GM21619 (cell line): Measurements from ENCODE around the gene HACE1.
"Not testable (repeated sequence)": the region's sequence is repeated elsewhere in the genome, so short reads cannot be mapped to it uniquely, and the experiment has no call there.

Experiments used
- ATAC-seq: cut with Tn5 transposase; IDR thresholded peaks from one replicate; pipeline ENCODE4 v1.9.1; 2021; ENCODE audit not compliant: unreplicated experiment

The HACE1 gene, protein sequence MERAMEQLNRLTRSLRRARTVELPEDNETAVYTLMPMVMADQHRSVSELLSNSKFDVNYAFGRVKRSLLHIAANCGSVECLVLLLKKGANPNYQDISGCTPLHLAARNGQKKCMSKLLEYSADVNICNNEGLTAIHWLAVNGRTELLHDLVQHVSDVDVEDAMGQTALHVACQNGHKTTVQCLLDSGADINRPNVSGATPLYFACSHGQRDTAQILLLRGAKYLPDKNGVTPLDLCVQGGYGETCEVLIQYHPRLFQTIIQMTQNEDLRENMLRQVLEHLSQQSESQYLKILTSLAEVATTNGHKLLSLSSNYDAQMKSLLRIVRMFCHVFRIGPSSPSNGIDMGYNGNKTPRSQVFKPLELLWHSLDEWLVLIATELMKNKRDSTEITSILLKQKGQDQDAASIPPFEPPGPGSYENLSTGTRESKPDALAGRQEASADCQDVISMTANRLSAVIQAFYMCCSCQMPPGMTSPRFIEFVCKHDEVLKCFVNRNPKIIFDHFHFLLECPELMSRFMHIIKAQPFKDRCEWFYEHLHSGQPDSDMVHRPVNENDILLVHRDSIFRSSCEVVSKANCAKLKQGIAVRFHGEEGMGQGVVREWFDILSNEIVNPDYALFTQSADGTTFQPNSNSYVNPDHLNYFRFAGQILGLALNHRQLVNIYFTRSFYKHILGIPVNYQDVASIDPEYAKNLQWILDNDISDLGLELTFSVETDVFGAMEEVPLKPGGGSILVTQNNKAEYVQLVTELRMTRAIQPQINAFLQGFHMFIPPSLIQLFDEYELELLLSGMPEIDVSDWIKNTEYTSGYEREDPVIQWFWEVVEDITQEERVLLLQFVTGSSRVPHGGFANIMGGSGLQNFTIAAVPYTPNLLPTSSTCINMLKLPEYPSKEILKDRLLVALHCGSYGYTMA

DNA sequence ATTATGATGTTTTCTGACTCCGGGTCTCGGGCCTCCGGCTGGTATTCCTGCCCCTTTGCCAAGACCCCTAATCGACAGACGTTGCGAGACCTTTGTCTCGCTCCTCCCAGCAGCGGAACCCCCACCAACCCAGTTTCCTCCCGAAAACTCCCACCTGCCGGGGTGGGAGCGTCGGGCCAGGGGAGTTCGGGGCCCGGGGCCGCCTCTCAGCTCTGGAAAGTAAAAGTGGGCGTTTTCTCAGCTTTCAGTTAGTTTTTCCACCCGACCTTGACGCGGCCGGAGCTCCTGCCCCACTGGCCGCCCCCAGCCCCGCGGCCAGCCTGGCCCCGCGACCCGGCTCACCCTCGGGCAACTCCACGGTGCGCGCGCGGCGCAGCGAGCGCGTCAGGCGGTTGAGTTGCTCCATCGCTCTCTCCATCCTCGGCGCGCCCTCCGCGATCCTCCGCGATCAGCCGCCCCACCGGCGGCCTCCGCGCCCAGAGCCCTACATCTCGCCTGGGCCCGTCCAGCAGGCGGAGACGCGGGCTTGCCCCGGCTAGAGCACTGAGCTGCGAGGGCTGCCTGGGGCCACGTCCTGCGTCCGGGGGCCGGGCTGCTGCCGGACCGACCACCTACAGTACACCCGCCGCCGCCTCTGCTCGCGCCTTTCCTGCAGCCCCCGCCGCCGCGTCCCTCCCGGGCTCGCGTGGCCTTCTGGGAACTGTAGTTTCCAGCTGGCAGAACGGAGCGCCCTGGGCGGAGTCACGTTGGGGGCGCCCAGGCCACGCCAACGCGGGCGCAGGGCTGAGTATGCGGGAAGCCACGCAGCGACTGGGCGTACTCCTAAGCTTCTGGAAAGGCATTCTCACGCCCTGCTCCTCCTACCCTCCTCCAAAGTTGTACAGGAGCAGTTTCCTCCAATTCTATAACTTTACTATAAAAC lies at the start of gene HACE1:
Gene HACE1, minus strand, starts transcription at position 695 of the 922 bp plus-strand sequence. Its CDS starts 277 bp downstream, at position 418.
- peak; percentile 99 for ATAC-seq

DNA sequence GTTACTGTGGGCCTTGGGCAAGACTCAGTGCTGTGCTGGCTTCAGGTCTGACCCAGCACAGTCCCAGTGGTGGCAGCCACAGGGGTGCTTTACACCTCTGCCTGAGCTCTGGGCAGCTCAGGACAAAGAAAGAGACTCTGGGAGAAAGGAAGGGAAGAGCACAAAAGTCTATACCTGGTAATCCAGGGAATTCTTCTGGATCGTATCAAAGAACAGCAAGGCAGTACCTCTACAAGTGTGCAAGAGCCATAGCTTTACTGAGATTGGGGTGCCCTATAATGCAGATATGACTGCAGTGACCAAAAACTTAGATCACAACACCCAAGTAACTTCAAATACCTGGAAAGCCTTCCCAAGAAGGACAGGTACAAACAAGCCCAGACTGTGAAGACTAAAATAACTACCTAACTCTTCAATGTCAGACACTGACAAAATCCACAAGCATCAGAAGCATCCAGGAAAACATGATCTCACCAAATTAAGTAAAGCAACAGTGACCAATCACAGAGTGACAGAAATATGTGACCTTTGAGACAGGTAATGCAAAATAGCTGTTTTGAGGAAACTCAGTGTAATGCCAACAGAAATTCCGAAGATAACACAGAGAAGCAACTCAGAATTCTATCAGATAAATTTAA lies 49.3 kb upstream of the HACE1 start:
- no peak for ATAC-seq

DNA sequence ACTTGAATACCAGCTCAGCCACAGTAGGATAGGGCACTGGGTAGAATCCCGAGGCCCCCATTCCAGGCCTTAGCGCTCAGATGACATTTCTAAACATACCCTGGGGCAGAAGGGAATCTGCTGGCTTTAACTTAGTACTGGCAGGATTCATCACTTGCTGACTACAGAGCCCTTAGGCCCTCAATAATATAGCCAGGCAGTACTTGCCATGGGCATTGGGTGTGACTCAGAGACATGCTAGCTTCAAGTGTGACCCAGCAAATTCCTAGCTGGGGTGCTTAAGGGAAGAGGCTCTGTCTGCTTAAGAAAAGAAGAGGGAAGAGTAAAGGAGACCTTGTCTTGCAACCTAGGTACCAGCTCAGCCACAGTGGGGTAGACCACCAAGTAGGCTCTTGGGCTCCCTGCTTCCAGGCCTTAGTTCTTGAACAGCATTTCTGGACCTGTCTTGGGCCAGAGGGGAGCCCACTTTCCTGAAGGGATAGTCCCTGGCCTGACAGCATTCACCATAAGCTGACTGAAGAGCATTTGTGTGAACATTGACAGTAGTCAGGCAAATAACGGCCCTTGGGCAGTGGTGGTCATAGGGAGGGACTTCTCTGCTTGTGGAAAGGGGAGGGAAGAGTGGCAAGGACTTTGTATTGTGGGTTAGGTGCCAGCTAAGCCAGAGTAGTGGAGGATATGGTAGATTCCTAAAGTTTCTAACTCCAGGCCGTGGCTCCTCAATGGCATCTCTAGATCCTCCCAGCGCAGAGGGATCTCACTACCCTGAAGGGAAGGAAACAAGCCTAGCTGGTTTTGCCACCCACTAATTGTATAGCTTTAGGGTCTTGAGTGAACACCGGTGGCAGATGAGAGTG lies 48.5 kb upstream of the HACE1 start:
- no peak for ATAC-seq

DNA sequence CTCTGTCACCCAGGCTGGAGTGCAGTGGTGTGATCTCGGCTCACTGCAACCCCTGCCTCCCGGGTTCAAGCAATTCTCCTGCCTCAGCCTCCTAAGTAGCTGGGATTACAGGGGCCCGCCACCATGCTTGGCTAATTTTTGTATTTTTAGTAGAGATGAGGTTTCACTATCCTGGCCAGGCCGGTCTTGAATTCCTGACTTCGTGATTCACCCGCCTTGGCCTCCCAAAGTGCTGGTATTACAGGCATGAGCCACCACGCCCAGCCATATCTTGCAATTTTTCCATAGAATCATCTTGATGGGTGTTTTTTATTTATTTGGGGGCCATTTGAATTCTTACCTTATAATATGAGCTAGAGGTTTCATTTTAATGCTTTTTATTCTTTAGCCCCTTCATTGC lies 39.2 kb upstream of the HACE1 start:
- ATAC-seq = not testable (repeated sequence)

DNA sequence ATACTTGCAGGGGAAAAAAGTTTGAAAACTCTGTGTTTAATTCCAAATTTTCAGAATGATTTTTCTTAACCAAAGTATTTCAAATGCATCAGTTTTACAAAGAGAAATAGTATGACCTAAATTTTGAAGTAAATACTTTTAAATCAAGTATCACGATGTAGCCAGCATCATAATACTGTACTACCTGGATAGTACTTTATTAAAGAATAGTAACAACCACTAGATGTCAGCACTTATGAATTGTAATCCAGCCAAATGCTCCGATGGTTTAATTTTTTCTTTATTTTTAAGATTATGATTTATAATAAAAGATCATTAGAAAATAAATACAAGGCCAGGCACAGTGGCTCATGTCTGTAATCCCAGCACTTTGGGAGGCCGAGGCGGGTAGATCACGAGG lies 37.2 kb upstream of the HACE1 start:
- no peak for ATAC-seq

DNA sequence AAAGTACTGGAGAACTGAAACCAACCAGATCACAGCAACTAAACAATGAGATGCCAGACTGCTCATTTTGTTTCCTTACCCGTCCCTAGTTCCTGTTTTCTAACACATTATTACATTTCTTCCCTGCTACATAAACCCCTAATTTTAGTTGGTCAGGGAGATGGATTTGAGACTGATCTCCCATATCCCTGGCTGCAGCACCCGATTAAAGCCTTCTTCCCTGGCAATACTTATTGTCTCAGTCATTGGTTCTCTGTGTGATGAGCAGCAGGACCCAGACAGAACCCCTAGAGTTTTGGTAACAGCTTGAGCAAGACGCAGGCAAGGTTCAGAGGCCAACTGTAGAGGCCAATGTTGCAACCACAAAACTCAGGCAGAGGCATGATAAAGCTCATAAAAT lies 28.3 kb upstream of the HACE1 start:
- ATAC-seq = no peak

DNA sequence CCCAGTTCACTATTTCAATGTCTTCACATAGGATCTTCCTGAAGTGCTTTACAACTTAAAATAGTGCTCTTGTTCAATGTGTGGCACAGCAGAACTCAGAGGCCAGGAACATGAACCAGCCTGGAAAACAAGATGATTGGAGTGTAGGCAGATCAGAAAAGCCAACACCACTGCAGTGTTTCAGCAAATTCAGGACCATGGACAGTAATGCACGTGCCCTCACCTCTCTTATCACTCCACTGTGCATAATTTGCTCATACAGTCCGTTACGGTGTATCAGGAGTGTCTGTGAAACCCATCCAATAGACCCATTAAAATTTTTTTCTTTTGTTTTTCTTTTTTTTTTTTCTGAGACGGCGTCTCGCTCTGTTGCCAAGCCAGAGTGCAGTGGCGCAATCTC lies 27.6 kb upstream of the HACE1 start:
- no peak for ATAC-seq

DNA sequence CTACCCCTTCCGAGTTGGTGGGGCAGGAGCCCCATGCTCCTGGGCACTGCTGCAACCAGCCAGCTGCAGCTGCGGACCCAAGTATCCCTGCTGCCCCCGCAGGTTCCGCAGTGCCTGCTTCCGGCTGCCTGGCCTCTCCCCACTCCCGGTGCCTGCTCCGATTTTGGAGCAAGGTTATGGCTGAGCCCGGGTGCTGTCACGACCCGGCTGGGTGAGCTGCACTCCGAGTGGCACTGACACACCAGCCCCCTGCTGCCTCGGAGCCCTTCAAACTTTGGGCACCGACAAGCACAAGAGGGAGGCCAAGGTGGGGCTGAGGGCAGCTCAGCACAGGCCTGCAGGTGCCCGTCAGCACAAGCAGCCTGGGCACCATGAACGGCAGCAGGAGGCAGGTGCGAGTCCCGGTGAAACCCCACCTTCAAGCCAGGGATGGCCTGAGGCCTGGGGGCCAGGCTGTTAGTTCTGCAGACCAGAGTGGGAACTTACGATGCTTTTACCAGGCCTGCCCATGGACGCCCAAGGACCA lies 25.9 kb upstream of the HACE1 start:
- ATAC-seq = no peak

DNA sequence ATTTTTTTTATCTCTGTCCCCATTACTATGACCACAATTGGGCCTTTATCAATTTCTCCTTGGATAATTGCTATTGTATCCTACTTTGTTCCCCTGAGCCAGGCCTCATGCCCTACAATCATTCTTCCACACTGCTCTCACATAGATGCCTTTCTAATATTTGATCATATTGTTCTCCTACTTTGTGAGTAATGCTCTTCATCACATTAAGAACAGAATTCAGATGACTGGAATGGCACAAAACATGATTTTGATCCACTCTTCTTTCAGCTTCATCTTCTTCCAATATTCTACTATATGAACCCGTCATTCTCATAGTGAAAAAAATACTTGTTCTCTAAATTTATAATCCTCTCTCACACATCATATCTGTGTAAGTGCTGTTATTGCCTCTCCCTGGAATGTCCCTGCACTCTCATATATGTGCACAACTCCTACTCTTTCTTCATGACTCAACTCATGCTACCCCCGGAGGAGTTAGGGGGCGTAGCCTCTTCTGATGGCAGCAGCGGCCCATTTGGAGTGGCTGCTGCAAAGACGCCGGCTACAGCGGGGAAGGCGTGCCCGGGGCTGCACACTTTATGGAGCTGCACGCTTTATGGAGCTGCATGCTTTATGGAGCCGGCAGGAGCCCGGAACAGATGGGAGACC lies 25.3 kb upstream of the HACE1 start:
- no peak for ATAC-seq

DNA sequence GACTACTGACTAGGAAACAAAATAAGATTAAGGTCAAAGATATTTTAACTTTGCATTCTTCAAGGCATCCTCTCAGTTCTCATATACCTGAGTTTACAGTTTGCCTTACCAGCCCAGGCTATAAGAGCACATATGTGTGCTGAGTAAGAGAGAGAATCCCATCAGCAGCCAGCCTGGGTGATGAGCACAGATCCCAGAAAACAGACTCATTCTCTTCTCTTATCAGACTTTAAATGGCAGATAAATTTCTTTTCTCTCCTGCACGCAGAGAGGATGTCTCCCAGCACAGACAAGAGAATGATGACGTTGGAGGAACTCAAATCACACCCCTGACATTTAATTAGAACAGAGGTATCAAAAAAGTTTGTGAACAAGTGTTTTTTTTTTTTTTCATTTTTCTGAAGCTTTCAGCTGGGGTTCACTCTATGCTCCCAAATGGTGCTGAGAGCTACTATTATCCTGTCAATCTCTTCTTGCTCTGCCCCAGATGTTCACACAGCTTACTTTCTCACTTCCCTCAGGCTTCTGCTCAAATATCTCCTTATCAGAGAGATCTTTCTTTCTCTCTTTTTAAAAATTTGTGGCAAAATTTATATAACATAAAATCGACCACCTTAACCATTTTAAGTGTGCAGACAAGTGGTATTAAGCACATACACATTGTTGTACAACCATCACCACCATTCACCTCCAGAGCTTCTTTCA lies 22.4 kb upstream of the HACE1 start:
- no peak for ATAC-seq

DNA sequence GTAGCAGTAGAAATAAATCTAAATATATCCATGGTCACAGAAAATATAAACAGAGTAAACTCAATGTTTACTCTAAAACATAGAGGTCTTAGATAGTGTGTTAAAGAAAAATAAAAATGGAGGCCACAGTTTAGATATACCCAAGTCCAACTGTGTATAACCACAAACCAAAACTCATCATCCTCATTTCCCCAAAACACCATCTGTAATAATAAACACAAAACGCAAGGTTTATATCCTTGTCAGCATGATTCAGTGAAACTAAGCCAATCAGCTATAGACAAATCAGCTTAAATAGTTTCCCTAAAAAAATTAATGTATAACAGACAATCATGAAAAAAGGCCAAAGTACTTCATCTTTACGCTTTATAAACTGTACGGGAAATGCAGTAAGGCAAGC lies 2.7 kb upstream of the HACE1 start:
- no peak for ATAC-seq

DNA sequence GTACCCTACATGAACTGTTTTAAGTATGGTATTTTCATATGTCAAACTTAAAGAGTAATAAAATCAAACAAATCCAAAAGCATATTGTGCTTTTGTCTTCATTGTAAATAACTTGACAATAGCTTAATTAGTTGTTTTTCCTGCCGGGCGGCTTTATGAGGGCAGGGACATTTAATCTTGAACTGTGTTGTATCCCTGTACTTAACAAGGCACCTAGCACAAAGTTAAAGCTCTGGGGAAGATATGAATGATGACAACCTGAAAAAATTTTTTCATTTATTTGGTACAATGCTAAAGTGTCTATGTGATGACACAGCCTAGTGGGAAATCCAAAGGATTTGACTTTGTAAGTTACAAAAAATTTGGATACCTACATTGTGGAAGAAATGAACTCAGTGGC lies 502 bp upstream of the HACE1 start:
- no peak for ATAC-seq

DNA sequence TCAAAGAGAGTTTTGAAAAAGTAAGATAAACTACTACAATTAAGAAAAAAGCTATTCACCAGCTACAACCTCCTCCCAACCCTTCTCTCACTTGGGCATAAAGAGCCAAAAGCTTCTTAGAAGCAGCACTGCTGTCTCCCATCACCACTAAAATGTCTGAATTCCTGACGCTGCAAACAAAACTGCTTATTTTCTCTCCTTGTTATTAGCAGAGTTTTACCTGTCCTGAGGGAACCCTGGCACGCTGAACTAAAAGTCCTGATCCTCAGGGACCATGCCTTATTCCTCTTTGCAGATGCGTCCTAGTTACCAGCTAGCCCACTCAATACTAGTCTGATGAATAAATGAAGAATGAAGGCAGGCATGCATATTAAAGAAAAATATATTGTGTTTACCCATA lies 1.1 kb downstream of the HACE1 start:
- ATAC-seq = no peak

DNA sequence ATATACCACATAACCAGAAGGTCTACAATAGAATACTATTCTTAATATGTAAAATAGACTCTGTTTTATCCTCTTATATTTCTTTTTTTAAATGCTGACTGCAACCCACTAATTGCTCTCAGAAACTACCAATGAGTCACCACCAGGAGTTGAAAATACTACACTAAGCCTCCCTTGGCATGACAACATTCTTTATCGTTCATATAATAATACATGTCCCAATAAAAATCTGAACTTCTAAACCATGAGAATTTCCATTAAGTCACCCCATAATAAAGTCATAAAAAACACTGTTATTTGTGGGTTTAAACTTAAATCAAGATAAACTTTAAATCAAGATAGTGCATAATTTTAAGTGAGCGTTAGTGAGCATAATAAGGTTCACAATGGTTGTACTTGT lies 4.2 kb downstream of the HACE1 start:
- ATAC-seq = no peak

DNA sequence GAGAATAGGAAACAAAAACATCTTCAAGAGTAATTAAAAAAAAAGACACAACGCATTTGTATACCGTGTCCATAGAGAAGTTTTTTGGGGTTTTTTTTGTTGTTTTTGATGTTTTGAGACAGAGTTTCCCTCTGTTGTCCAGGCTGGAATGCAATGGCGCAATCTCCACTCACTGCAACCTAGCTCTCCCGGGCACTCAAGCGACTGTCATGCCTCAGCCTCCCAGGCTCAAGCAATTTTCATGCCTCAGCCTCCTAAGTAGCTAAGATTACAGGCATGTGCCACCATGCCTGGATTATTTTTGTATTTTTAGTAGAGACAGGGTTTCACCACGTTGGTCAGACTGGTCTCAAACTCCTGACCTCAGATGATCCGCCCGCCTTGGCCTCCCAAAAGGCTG lies 12.0 kb downstream of the HACE1 start:
- not testable (repeated sequence) for ATAC-seq

DNA sequence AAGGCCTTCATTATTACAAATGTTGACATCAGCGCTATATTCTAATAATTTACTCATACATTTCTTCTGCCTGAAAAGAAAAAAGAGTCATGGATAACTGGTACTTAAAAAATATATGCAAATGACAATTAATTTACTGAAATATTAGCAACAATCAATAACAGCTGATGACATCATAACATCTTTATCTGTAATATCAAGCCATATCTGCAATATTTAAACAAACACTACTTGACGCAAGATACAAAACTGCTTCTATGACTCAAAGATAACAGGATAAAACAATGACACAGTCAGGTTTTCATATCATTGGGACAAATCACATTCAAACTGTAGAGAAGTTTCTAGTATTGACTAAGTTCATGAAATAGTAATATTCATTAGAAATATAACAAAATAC lies 16.5 kb downstream of the HACE1 start:
- ATAC-seq = no peak

DNA sequence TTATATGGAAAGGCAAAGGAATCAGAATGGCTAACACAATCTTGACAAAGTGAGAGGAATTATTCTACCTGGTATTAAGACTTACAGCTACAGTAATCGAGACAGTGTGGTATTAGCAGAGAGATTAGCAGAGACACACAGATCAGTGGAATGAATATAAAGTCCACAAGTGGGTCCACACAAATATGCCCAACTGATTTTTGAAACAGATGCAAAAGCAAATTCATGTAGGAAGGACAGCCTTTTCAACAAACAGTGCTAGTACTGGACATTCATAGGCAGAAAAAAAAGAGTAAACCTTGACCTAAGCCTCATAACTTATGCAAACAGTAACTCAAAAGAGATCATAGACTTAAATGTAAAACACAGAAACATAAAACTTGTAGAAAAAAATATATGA lies 22.6 kb downstream of the HACE1 start:
- no peak for ATAC-seq

DNA sequence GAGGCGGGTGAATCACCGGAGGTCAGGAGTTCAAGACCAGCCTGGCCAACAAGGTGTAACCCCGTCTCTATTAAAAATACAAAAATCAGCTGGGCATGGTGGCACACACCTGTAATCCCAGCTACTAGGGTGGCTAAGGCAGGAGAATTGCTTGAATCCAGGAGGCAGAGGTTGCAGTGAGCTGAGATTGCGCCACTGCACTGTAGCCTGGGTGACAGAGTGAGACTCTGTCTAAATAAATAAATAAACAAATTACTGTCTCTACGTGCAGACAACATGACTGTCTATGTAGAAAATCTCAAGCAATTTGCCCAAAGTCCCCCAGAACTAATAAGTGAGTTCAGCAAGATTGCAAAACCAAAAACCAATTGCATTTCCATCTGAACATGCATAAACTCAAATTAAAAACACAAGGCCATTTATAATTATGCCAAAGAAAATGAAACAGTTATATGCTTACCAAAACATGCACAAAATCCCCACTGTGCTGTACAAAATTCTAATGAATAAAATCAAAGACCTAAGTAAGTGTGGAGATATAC lies 23.2 kb downstream of the HACE1 start:
- not testable (repeated sequence) for ATAC-seq
